ENCODE results near the gene LDB1.

- no peak for TF ChIP-seq CTCF (IDR thresholded peaks at IDR 0.05; ENCODE audit: low read depth, low read length)
- TF ChIP-seq POLR2A (IDR thresholded peaks at IDR 0.05; ENCODE audit: extremely low read depth, insufficient read length), result no peak
Measured at GRCh38 chr10:102115775-102116174, 4.4 kb downstream of the LDB1 start.

All from NB4 (cell line).